Fibroblast of peridontal ligament (primary cell): ENCODE results near the gene HMX2.
A peak's percentile ranks its signal among the peaks of the same experiment; 100 is the strongest.

ENCODE experiments used
- DNase-seq: peaks from one replicate; pipeline ENCODE4 v3.0.0-alpha.2; 2010; ENCODE audit errors: extremely low read depth

The HMX2 gene

DNA sequence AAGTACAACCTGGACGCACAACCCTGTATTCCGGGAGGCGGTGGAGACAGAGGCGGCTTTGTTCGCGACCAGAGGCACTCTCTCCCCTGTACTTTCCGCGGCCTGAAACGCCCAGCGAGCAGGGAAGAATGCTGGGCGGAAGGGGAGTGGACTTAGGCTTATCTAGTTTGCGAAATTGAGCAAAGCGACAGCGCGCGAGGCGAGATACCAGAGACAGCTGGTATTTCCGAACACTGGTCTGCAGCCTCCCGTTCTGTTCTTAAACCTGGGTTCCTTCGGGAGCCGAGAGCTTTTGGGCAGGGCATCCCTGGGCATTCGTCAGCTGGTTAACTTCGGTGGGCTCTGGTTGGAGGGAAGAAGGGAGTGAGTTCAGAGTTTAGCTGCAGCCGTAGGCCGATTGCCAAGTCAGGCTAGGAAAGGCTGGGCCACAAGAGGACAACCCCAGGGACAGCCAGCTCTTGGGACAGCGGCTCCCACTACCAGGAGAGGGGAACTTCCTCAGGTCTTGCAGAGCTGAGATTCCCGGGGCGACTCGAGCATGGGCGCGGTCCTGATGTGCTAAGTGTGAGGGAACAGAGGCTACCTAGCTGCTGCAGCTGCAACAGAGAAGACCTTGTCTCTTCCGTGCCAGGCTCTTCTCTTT lies 8.3 kb upstream of the HMX2 start:
- no peak for DNase-seq

DNA sequence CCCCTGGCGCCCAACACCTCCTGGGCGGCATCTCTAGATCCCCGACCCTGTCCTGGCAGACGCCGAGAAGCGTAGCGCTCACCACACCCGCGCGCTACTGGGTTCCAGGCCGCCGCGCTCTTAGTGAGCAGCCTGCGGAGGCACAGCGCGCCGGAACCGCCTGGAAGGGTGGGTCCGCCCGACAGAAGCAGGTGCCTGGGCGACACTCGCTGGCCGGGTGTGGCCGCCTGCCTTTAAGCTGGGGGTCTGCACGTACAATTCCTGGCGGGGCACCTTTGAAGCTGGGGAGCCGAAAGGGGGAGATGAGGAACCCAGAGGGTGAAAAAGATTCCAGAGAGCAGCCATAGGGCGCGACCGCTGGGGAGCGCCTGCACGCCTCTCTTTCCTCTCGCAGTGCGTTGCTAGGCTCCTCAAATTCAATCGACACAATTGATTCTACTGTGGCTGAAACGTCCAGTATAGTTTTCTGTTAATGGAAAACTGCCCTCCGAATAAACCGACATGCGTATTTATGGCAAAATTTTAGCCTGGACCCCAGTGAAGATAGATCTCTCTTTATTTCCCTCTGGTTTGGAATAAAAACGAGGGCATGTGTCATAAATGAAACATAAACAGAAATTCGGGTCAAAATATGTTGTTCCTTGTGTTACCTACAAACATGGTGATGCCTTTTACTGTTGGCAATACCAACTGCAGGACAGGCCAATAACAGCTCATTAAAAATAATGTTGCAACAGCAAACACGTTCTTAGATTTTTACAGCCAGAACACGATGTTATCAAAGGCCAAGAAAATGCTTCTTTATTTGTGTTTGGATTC lies 7.6 kb upstream of the HMX2 start:
- DNase-seq, result no peak

DNA sequence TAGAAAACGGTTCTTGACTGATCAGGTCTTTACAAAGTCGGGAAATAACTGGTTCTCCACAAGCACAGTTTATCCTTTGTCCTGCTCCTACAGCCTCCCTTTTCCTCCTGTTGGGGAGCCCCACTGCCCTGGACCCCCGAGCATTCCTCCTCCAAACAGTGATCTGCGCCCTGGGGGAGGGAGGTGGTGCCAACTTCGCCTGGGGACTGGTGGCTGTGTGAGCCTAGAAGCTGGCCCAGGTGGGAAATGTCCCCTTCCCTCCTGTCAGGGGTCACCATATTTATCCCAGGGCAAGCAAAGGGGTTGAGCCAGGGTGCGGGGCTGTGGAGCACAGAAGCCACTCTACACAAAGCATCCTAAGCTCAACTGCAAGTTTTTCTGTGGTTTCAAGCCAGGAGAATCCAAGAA lies 6.9 kb upstream of the HMX2 start:
- DNase-seq, result no peak

DNA sequence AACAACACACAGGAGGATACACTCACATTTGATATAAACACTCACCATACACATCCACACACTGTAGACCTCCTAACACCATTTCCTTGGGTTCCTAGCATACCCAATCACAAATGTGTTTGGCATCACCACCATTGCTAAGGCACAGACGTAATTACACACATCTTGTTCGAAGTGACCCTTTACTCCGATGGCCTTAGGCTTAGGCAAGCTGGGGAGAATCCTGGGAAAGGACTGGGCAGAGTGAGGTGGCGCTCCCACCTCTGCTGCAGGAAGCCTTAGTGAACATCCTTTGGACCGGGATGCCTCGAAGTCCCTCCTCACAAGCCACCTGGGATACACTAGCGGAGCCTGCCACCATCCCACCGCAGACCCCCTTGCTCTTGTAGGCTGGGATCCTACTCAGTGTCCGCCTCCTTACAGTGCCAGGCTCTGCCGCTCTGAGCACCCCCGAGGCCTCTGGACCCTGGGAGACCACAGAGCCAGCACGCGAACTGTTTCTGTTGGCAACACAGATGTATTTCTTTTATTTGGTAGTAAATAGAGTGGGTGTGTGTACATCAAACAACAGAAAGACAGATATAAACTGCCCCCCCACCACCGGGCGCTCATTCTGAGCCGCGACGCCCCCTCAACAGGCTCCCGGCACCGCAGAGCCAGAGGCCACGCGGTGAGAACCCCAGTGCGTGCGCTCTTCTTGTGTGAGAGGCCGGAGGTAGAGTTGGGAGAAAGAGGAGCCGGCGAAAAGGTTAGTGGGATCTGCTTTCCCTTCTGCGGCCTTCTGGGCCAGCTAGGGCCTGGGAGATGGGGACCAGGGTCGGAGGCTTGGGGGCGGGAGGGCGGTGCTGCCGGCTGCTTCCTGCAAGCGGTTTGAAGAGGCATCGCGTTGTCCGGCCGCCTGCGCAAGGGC lies 5.9 kb upstream of the HMX2 start:
- DNase-seq, result no peak

DNA sequence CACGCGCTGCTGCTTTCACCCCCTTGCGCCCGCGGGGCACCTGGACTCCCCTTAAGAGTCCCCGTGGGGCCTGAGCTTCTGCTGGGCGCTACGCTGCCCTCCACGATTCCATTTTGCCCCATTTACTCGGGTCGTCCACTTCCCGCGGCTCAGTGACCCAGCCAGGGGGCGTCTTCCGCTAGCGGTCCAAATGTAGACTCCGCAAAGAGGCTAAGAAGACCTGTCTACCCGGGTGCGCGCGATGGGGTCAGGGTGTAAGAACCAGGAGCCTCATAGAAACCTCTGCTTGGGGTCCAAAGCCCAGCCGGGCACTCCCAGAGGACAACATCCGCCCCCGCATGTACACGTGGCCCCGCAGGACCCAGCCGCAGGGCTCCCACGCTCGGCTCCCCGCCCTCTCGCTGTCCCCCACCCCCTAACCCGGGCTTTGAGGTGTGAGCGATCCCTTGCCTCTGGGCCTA lies 5.2 kb upstream of the HMX2 start:
- DNase-seq, result no peak

DNA sequence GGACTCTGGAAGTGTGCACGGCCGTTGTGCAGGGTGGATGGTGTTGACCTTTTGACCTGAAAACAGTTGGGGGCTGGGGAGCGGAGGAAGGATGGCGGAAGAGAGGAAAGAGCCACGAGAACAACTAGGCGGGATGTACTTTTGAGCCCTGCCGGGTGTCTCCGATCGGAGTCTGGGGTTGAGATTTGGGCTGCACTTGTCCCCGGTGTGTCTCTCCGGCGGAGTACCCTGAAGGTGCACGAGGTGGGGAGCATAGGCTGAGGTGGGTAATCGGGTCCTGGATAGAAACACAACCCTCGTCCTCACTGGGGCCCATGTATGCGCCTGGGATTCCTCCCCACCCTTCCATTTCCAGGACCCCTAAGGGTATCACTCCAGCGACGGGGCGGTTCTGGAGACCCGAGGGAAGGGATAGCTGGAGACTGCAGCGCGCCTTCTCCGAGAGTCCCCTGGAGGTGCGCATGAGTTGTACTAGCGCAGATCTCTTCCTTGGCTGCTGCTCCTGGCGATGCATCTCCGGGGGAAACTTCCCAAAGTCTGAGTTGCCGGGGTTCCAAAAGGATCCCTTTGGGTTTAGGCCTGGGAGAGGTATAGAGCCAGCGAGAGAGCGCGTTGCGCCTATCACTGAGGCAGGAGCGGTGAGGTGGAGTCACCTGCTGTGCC lies 4.6 kb upstream of the HMX2 start:
- DNase-seq, result no peak

DNA sequence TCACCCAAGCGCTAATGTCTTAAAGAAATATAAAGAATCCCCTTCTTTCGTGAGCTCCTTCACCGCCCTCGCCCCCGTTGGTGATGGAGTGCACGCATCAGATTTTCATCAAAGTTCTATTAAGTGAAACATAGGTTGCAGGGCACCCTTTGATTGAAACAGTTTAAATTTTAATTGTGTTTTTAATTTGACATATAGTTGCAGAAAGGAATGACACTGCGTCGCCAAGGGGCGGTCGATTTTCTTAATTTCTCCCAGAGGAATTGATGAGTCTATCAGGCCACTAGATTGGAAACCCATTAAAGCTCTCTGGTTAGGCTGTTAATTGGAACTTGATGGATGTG lies 4.1 kb upstream of the HMX2 start:
- DNase-seq, result no peak

DNA sequence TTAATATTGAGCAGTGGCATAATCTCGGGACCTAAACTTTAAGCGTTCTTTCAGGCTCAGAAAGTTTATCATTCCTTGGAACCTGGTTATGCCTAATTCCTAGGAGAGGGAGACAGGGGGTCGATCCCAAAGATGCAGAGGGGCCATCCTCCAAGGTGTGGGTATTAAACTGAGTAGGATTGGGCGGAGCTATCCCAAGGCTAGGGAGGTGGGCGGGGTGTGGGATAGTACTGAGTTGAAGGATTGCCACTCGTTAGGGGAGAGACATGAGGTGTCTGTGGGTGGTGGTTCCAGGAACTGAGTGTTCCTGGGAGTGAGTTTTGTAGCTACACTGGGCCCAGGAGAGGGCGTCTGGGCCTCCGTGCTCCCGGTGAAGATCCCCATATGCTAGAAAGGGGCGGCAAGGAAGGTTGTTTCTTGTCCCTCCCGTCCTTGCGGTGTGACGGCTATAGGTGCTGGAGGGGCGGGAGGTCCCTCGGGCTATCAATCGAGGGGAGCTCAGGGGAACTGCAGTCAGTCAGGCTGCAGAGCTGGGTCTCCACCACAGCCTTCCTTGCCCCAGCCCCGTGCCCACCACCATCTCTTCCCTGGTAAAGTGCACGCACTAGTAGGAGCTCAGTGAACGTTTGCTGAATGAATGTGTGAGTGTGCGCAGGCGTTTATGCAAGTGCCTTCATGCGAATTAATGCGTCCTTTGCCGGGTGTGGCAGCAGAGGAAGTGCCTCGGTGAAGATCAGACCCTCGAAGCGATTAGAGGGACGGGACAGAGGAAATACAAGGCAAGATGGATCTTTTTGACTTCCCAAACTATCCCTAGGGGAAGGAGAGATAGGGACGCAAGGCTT lies 3.0 kb upstream of the HMX2 start:
- no peak for DNase-seq

DNA sequence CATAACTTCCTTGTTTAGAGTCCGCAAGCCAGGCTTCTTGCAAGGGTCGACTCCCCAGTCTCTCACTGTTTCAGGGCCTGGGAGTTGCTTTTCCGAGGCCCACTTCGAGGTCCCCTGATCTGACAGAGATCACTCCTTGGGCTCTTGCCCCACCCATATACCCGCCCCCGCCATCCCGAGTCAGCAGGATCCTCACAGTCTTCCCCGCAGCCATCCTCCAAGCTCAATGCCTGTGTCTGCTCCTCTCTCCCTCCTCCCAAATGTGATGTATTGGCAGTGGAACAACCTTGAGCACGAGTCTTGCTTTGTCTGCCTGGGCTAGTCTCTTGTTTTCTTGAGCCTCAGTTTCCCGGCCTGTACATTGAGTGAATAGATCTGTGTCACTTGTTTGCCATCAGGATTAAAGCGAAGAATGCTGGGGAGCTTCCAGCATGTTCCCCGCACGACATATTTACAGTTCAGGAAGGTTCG lies 2.4 kb upstream of the HMX2 start:
- no peak for DNase-seq

DNA sequence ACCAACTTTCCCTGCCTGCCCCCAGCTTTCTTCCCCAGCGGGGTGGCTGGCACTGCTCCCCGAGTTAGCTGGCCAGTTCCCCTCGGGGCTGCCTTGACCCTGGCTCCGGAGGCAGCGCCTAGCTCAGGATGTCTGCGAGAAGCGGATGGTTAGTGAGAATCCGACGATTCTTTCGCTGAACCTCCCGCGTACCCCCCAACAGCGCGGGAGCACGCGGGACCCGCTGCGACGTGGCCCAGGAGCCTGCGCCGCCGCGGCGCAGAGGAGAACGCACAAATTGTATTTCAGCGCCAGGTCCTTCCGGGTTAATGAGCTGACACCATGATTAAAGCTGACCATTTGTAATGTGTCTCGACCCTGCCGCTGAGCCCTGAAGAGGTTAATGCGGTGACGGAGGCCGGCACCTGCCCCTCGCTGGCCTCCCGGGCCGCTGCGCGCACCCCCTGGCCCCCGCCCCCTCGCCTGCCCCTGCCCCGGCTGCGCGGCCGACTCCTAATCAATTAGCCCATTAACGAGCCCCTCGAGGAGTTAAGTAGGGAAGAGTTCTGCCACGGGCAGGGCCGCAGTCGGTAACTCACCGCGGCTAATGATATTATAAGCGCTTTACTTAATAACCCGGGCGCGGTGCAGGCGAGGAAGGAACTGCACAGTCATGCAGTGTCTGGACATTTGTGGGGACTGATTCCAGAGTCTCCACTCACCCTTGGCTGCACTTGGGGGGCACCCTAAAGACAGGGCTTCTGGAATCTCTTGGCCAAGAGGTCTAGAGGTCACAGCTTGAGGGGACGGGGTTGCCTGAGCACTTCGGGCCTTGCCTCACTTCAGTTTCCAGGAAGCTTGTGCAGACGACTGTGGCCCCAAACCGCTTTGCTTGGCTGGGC lies 1.7 kb upstream of the HMX2 start:
- no peak for DNase-seq

DNA sequence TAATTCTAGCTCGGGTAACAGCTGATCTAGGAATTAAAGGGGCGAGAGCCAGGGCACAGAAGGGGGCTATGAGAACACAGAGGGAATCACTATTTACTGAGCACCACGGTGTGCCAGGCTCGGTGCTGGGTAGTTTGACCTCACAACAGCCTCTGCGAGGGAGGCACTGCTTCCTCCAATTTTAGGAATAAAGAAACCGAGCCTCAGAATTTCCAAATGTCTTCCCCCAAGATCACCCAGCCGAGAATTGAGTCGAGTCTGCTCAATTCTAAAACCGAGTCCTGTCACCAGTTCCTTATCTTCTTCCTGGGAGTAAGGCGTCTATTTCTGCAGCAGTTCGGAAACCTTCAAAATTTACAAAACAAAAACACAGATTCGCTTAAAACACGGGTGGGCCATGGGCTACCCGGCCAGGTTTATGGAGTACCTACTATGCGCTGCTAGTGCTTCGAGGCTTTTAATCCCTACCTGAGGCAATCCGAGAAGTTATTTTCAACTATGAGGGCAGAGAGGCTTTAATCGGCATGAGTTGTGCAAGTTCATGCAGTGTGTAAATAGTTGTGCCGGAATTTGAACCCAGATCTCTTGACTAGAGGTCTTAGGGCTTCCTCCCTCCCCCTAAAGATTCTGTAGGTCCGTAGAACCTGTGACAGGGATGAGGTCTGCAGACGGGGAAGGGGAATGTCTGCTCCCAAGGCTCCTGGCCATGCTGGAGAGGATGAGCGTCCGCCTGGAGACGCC lies 872 bp upstream of the HMX2 start:
- DNase-seq, result no peak

DNA sequence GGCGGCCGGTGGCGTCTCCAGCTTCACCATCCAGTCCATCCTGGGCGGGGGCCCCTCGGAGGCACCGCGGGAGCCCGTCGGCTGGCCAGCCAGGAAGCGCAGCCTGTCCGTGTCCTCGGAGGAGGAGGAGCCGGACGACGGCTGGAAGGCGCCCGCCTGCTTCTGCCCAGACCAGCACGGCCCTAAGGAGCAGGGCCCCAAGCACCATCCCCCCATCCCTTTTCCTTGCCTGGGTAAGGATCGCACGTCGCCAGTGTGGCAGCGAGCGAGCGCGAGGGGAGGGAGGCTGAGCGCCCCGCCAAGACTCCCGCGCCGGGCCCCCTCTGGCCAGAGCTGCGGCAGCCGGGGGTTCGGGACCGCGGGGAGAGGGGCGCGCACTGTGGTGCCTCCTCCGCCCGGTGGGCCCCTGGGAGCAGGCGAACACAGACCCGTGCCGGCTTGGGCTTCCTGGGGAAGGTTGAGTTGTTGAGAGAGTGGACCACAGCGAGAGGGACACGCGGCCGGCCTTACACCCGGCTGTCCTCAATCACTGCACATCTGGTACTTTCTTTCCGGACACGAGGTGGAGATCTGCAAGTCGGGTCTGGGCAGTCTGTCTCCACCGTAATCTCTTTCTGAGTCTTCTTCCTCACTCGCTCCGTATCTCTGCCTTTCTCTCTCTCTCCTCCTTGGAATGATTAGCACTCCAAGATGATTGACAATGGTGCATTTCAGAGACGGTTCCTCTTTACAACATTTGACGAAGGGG lies 652 bp downstream of the HMX2 start:
- no peak for DNase-seq

DNA sequence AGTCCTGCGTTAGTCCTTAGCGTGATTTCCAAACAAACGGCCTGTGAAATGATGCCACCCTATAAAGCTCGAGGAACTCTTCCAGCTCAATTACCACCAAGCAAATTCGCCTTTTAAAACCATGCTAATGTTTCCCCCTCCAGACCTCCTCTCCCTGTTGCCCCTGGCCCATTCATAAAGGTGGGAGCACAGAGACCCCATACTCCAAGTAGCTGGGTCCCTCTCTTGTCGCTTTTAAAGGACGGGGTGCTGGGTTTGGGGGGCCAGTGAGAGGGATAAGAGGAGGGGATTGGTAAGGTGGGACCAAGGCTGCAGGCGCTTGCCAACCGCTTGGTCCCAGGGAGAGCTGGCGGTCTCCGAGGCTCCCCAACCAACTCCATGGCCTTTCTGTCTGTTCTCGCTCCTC lies 1.2 kb downstream of the HMX2 start:
- no peak for DNase-seq

DNA sequence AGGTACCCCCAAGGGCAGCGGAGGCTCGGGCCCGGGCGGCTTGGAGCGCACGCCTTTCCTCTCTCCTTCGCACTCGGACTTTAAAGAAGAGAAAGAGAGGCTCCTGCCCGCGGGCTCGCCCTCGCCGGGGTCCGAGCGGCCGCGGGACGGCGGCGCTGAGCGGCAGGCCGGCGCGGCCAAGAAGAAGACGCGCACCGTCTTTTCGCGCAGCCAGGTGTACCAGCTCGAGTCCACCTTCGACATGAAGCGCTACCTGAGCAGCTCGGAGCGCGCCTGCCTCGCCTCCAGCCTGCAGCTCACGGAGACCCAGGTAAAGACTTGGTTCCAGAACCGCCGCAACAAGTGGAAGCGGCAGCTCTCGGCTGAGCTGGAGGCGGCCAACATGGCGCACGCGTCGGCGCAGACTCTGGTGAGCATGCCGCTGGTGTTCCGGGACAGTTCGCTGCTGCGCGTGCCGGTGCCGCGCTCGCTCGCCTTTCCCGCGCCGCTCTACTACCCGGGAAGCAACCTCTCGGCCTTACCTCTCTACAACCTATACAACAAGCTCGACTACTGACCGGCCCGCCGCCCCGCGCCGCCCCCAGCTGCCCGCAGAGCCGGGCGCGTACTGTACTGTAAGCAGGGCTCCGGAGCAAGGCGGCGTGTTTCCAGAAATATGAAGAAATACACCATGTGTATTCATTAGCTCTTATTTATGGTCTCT lies 1.8 kb downstream of the HMX2 start:
- peak; percentile 29 for DNase-seq

DNA sequence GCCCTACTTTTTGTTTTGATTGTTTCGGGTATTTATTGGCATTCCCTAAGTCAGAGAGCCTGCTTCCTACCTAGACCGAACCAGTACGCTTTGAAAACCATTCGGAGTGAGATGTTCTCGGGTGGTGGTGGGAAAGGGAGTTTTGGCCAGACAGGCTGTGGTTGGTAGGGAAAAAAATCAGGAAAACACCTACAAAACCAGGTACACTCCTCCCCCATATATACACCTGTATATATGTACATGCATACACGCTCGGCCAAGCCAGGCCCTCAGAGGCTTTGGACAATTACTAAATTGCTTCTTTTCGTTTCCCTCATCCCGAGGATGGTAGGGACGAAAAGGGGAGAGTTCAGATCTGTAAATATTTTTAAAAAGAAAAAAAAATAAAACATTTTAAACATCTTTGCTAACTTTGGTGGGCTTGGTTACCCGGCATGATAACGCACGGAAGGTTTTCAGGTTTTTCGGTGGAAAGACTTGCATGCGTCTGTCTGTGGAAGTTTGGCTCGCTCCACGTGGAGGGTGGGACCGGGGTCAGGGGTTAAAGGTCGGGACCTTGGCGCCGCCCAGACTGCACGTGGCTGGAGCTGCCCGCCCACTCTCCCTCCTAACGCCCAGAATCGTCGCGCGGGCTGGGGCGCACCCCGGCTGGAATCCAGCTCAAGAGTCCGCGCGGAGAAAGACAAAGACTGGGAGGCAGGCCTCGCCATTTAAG lies 2.5 kb downstream of the HMX2 start:
- no peak for DNase-seq

DNA sequence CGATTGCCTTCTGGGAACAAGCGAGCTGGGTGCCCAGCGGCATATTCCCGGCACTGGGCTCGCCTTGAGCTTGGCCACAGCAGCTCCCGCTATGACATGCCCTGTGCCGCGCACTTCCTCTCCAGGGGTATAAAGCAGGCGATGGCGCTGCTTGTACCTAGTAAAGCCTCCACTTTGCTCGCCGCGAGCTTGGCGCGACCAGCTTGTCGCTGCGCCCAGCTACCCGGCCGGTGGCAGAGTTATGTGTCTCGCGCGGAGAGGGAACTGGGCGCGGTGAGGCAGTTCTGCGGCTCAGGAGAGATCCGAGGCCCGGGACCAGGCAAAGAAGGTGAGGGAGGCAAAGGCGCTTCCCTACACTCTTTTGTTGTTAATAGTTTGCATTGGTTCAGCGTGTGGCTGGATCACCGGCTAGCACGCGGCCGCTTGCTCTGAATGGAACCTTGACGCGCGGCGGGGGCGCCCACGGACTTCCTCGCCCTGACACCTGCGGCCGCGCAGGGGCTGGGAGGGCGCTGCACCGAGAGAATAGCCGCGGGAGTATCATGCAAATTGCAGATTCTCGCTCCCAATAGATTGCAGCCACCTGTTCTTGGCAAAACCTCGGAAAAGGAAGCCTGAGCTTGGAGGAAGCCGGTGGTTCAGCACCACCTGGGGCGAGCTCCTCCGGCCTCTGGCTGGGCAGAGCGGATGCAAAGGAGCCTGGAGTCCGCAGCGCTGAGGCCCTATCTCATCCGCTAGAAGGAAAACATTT lies 3.2 kb downstream of the HMX2 start:
- no peak for DNase-seq
